GF-D8 (cell line): ENCODE results near the gene DGKI.

ENCODE experiments used
- DNase-seq: peaks from one replicate; lab custom pipeline; 2025; lab: John Stamatoyannopoulos, UW

The DGKI gene

DNA sequence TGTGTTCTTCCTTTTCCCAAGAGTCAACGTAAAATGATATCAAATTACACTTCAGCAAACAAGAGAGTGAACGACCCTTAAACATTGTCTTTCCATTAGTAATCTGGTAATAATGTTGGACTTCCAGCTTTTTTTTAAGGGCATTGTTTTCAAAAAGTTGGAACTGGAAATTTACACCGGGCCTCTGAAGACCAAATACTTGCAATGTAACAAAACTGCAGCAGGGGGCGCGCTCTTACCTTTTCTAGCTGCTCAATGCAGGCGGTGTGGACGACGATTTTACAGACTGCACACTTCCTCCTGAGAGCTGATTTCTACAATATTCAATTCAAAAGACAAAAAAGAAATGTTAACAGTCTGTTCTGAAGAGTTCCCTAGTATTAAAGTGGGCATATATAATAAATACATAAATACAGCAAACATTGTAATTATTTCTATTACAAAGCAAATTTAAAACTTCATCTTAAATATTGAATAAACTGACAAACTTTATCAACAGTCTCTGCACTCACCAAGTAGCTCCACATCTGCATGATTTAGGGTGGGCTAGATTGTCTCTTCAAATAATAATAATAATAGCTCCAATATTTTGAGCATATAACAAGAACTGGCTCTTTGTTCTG is 190.4 kb downstream of the DGKI start:
- DNase-seq = peak; percentile 10

DNA sequence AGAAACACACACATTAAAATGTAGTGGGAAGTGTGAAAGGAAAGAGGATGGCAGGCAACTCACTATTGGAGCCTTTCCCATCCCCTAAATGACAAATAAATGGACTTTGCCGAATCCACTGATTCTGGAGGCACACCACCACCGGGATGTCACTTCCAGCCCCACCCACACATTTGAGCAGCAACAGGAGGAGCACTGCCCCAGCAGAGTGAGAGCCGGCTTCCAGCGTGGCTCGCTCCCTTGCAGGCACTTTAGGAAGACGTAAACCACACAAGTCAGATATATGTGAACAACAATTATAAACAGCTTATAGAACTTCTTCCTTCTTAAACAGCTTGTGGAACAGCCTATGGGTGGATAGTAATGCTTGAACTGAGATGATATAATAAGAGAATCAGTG is 191.0 kb downstream of the DGKI start:
- no peak for DNase-seq

DNA sequence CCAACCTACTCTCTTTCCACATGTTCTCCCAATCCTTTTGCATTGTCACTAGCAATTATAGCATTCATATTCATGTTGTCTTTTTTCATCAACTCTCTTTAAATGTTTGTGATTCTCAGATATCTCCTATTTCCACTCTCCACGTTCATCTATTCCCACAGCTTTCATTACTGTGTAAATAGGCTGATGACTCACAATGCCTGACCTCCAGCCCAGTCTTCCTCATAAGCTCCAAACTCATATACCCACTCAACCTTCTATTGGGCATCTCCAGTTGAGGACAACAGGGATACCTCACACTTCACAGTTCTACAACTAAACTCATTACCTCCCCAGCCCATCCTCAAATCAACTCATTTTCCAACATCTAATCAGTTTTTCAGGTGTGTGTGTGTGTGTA is 194.1 kb downstream of the DGKI start:
- no peak for DNase-seq

DNA sequence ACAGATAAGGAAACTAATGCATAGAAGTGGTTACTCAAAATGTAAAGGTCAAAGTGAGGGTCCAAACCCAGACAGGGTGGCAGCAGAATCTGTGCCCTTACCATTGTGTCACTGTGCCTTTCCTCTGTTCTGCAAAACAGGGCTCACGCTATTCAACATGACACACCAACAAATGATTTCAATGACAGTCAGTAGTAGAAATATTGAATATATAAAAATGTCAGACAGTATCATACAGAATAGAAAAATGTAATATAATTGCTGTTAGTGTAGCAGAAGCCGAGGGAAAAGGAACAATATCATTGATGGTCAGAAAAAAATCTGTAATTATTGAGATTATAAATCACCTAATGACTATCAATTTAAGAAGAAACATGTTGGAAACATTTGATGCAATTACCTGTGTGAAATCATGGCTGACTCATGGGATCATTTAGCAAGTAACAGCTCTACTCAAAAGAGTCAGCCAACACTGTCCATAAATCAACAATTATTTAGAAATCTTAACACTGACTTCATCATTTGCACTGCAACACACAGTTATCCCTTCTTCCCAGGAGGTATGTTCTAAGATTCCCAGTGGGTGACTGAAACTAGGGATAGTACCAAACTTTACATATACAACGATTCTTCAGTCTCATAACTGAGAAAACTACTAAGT is 198.7 kb downstream of the DGKI start:
- DNase-seq = no peak

DNA sequence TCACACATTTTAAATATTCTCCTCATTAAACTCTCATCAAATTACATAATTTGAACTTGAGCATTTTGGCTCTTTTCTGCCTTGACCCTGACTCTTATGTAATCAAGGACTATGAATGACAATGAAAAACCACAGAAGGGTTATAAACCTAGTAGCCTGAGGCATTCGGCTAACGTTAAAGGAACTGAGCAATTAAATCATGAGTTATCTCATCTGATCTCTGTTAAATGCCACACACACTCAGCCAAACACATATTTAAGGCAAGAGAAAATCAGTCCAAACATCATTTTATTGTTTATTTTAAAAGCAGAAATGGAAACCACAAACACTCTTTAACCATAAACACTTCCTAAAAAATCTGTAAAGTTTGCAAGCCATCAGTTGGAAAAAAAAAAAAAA is 204.3 kb downstream of the DGKI start:
- peak; percentile 7 for DNase-seq

DNA sequence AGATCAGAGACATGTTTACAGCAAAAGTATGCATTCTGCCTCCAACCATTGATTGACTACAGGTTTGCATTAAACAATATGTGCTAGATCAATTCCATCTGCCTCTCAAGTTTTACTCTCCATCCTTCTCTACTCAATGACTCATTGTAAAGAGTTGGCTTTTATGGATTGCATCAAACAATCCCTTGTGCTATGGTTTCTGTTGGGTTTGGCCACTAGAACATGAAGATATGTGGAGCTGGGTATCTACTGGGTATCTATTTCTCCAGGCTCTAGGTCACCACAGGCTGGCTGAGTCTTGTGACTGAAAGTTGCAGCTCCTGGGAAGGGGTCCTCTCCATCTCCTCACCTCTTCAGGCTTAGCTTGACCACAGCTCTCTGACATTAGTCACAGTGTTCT is 204.7 kb downstream of the DGKI start:
- no peak for DNase-seq

DNA sequence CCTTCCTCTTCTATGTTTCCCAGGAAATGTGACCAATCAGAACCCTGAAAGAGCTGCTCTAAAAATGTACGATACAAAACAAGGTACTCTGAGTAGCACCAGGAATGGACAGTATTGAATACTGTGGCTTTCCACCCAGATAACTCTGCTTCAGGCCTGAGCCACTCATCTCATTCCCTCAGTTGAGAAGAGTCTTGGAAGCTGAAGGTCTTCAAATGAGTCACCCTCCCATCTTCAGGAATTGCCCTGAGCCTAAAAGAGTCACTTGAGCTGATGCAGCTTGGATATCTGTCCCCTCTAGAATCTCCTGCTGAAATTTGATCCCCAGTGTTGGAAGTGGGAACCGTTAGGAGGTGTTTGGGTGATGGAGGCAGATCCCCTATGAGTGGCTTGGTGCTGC is 210.4 kb downstream of the DGKI start:
- DNase-seq = no peak

DNA sequence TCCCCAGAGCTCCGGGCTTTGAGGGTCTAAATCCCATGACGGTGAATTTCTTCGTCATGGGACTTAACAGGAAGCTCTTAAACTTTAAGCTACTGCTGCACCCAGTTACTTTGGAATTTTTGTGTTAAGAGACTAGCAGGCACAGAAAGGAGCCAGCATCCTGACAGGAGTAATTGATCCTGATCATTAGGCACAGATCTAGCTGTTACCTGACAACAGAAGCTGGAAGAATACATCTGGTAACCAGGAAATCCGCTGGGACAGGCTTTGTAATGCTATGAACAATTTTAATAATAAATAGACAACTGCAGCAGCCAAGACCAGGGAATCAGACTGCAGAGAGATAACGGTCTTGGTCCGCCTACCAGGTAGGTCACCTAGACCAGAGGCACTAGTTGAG is 210.9 kb downstream of the DGKI start:
- DNase-seq = no peak

DNA sequence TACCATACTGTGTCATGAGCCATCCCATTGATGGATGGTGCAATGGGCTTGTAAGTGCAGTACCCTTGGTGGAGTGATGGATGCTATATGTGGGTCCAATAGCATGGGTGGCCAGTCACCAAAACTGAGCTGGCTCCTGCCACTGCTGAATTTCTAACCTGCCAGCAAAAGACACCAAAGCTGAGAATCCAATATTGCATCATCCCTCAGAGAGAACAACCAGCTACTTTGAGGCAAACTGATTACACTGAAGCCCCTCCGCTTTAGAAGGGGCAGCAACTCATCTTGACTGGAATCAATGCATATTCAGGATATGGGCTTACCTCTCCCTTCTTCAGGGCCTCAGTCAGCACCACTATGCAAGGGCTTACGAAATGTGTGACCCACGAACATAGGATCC is 211.6 kb downstream of the DGKI start:
- DNase-seq = no peak

DNA sequence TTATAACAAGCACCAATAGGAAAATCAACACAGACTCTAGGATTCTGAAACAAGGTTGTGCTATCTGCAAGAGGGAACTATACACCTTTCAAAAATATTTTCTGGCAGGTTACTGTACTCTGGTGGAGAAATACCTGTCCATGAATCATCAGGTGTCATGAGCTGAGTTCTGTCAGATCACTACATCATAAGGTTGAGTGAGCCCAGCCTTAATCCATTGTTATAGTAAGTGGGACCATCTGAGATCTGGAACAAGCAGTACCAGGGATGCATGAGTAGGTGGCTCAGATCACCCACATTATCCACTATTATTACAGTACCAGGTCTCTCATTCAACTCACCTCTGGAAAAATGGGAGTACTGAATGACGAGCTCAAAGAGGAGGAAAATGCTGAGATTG is 212.4 kb downstream of the DGKI start:
- no peak for DNase-seq

DNA sequence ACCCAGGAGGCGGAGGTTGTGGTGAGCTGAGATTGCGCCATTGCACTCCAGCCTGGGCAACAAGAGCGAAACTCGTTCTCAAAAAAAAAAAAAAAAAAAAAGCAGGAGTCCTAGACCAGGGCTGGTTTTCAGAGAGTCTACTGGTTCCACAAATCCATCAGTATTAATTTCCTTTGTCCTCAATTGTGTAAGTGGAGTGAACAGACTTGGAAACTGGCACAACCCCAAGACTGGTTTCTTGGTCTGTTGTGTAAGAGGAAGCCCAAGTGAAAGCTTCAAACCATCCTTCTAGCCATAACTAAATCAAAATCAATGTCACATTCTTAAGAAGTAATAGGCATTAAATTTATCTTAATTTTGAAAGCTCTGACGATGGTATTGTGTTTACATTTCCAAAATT is 213.6 kb downstream of the DGKI start:
- no peak for DNase-seq

DNA sequence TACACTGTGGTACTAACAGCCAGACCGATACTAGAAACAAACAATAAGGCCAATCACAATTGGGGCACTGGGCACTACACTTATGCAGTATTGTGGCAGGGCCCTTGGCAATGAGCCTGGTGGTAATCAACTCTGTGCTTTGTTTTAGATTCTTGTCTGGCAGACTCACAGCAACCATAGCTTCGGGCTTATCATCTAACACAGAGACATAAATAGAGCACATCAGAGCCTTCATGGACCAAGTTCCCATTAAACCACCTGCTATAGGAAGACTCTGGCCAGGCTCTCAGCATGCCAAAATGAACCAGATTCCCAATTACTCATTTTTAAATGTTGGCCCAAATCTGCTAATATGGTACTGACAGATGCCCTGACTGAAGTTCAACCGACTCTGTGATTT is 218.6 kb downstream of the DGKI start:
- DNase-seq = no peak

DNA sequence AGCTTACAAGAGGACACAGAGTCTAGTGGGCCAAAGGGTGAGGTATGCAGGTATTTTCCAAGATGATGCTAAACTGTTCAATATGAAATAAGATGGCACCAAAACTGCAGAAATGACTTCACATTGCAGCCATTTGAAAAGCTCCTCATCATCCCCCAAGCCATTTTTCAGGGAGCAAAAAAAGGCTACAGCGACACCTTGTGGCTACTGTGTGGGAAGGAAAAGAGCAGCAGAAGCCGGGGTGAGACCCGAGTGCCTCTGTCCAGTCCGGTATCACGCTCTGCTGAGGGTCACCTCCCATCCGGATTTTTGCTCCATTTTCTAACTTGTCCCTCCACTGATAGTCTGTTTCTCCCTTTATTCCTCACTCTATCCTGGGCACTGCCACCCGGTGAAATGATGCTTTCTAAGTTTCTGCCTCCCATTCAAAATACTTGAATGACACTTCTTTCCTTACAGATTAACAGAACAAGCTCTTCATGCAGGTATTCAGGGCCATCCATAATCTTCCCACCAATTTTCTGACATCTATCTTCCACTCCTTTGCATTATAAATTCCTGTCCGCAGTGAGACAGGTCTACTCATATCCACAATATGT is 220.2 kb downstream of the DGKI start:
- DNase-seq = no peak

DNA sequence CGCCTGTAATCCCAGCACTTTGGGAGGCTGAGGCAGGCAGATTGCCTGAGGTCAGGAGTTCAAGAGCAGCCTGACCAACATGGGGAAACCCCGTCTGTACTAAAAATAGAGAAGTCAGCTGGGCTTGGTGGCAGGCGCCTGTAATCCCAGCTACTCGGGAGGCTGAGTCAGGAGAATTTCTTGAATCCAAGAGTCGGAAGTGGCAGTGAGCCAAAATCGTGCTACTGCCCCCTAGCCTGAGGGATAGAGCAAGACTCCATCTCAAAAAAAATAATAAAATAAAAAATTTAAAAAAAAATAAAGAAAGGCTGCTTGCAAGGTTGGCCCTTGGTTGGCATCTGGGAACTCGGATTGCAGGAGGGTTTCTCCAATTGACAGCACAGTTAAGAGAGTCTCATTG is 221.6 kb downstream of the DGKI start:
- DNase-seq = no peak

DNA sequence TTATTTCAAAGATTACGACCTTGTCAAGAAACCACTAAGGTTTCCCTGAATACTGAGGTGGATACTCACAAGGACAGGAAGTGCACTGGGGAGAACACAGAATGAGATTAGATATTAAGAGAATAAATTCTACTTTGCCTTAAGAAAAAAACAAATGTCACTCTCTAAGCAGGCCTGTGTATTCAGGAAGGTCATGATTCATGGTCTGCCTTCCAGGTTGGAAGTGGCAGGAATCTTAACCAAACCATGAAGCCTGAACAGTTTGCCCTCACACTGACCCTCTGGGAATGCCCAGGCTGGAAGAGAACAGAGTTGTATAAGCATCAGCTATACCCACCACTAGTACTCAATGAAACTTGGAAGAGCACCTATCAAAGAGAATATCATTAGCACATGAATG is 227.6 kb downstream of the DGKI start:
- no peak for DNase-seq

DNA sequence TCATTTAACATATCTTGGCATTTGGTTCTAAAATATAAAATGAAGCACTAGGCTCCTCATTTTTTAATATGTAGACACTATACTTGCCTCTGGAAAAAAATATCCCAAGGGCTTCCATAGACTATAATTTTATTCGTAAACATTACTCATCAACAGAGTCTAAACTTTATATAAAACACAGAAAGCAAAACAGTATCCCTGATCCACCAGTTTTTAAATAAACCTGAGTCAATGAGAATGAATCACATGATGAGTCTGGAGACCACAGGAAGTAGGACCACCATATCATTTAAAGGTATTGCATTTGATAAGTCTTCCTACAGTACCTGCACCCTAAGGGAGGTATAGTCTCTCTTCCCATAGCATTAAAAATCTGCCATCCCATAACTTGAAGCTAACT is 228.0 kb downstream of the DGKI start:
- DNase-seq = no peak

DNA sequence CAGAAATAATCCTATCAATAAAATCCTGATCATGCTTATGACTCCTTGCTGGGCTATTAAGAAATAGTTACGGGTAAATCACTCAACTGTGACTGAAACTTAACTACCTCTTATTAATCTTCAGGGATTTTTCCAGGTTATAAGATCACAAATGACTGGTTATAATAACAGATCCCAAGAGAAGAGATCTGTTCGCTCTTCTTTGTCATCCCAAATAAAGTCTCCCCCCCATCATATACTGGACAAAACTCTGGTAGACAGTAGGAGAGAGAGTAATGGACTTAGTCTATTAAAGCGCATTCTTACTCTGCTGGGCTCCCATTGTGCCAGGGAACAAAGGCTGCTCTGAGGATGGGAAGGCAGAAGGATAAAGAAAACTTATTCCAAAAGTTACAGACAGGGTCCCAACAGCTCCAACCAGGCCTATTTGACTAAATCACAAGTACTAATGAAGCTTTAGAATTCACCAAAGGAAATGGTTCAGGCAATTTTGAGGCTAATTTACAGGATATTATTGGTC is 233.7 kb downstream of the DGKI start:
- DNase-seq = no peak

DNA sequence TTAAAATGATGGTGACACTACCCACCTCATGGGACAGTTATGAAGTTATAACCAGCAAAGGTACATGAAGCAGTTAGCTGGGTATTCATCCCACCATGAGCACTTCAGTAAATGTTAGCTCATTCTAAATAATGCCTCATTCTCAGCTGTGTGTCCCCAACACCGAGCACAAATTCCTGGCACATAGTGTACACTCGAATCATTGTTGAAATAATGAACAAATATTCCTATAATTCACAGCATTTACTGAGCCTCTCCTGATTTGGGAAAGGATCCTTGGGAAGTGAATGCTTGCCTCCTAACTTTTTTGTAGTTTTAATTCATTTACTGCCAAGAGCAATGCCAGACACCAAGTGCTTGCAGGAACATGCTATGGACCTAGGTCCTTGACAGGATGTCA is 235.2 kb downstream of the DGKI start:
- DNase-seq = no peak

DNA sequence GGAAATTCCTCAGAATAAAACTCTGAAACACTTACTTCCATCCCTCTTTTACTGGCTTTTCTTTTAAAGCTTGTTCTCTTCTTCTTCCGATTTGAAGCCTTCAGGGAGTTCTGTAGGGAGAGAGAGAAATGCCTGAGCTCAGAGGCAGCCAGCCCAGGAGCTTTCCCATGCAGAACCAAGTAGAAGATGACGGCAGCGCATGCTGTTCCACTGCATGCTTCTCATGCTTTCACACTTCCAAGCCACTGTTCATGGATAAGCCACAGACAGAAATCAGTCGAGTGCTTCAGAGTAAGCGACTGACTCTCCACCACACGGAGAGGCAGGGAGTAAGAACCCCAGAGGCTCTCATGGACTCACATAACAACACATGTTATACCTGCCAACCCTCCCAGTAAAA is 237.3 kb downstream of the DGKI start:
- DNase-seq = no peak

DNA sequence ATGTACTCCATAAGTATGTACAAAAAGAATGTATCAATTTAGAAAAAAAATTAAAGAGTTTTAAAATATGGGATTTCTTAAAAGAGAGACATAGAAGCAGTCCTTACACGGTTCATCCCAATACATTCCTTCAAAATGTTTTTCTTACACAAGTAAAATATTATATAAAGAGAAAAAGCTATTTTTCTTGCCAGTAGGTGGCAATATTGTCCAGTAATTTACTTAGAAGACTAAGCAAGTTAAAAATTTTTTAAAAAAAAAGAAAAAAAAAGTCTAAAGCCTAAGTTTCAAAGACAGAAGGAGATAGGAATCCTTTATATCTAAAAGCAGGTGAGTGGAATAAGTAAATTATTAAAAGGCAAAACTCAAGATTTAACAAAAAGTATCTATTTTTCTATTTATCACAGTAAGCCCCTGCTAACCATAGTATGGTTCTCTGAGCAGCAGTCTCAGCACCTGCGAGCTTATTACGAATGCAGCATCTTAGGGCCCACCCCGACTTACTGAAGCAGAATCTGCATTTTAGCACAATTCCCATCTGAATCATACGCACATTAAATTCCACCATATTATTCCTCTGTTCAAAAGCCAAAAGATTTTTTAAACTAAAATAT is 240.6 kb downstream of the DGKI start:
- no peak for DNase-seq

DNA sequence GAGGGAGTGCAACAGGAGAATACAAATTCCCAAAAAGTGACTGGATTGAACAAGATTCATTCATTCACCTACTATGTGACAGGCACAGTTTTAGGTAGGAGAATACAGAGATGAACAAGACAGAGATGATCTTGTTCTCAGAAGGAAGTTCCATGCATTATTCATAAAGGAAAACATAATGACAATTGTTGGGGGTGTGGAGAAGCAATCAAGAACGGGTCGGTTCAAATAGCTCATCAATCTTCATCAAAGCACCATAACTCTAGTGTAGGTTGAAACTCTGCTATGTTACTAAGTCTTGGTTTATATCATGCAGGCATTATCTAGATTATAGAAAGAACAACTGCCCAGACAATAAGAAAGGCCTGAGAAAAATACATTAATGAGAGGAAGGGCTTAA is 243.7 kb downstream of the DGKI start:
- DNase-seq = no peak

DNA sequence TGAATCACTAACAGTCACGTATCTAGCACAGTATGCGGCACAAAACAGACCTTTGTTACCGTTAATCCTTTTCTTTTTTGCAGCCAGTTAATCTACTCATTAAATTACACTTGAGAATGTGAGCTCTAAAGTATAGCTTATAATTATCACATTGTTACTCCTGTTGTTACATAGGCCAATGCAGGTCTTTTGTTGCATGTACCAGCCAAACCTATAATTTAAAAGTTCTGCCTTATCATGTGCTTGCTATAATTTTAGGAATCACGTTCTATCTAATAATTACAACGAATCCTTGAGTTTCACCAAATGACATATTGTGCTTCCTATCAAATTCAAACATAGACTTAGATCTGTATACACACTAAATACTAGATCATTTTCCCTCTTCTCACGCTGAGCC is 245.1 kb downstream of the DGKI start:
- DNase-seq = no peak

DNA sequence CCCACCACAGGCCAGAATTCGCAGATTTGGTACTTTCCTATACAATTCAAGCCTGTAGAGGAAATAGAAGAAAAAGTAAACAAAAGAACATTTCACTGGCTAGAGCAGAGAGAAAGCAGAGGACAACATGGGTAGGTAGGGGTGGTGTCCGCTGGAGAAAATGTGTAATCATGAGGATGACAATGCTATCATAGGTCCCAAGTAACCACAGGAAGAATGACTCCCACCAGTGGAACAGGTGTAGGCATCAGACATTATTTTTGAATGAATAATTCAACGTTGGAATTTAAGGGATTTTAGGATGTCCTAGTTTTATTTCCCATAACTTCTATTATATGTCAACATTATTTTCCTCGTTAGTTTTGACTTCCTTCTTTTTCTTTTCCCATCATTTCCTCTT is 248.9 kb downstream of the DGKI start:
- no peak for DNase-seq
